ENCODE results near the gene ERCC1. TPM values are rescaled to one million over a fixed set of nuclear protein-coding genes. Genes with fewer than 3 reads are reported as not detected.

ERCC1 gene
- total RNA-seq, 1 donor from 2014 or later, result 77.9 TPM

DNA sequence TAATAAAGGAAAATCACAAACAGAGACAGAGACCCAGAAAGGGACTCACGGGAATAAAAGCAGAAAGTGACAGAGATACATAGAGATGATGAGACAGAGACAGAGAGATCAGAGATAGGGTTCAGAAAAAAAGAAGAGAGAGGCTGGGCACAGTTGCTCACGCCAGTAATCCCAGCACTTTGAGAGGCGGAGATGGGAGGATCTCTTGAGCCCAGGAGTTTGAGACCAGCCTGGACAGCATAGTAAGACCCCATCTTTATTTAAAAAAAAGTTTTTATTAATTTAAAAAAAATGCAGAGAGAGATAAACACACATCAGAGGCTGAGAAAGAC is 24.7 kb upstream of the ERCC1 start:
- TF ChIP-seq, protein P1, sequence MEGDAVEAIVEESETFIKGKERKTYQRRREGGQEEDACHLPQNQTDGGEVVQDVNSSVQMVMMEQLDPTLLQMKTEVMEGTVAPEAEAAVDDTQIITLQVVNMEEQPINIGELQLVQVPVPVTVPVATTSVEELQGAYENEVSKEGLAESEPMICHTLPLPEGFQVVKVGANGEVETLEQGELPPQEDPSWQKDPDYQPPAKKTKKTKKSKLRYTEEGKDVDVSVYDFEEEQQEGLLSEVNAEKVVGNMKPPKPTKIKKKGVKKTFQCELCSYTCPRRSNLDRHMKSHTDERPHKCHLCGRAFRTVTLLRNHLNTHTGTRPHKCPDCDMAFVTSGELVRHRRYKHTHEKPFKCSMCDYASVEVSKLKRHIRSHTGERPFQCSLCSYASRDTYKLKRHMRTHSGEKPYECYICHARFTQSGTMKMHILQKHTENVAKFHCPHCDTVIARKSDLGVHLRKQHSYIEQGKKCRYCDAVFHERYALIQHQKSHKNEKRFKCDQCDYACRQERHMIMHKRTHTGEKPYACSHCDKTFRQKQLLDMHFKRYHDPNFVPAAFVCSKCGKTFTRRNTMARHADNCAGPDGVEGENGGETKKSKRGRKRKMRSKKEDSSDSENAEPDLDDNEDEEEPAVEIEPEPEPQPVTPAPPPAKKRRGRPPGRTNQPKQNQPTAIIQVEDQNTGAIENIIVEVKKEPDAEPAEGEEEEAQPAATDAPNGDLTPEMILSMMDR (IDR thresholded peaks at IDR 0.05), result no peak
- Mint-ChIP-seq H3K9me3 (ENCODE audit: low read depth) (no peaks in the 10 kb centered on the region), H3K36me3 (ENCODE audit: low read depth) (no peaks in the 10 kb centered on the region), H3K27ac (ENCODE audit: unreplicated experiment) (peak overlapping the region; percentile 47), H3K27me3 (ENCODE audit: low read depth) (no peaks in the 10 kb centered on the region), H3K4me3 (ENCODE audit: unreplicated experiment) (no peak overlapping the region), H3K4me1 (ENCODE audit: low read depth) (peaks cover 40% of the 10 kb centered on the region)
- no peak for DNase-seq (ENCODE audit: low spot score)

DNA sequence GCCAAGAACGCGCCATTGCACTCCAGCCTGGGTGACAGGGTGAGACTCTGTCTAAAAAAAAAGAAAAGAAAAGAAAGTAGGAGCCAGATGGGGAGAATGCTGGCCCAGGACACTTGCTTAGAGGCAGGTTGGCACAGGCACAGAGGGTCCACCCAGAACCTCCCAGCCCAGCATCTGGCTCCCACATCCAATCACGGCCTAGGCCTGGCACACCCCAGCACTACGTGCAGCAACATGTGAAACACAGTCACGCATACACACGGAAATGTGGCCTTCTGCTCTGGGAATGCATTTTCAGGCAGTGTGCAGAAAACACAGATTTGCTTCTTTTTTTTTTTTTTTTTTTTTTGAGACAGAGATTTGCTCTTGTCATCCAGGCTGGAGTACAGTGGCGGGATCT is 23.2 kb upstream of the ERCC1 start:
- DNase-seq (ENCODE audit: low spot score), result no peak
- Mint-ChIP-seq H3K36me3 (ENCODE audit: low read depth) (no peaks in the 10 kb centered on the region), H3K4me3 (ENCODE audit: unreplicated experiment) (no peak overlapping the region), H3K9me3 (ENCODE audit: low read depth) (no peaks in the 10 kb centered on the region), H3K27me3 (ENCODE audit: low read depth) (no peaks in the 10 kb centered on the region), H3K27ac (ENCODE audit: unreplicated experiment) (no peak overlapping the region), H3K4me1 (ENCODE audit: low read depth) (peaks cover 47% of the 10 kb centered on the region)
- TF ChIP-seq, protein P1 (IDR thresholded peaks at IDR 0.05), result no peak

DNA sequence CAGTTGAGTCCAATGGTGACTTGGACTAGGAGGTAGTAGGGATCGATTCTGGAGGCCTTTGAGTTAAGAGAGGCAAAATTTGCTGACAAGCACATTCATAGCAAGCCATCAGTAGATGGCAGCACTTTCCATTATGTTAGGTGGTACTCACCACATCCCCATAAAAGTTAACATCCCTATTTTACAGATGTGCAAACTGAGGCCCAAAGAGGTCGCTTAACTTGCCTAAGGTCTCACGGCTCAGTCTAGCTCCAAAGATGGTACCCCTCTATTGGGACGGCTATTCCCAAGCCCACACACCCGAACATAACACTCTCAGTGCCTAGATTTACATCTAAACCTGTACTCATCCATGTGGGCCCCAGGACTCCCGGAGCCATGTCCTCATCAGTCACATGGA is 22.6 kb upstream of the ERCC1 start:
- H3K9me3 Mint-ChIP-seq (ENCODE audit: low read depth), result no peaks in the 10 kb centered on the region
- no peak overlapping the region for H3K4me3 Mint-ChIP-seq (ENCODE audit: unreplicated experiment)
- H3K27ac Mint-ChIP-seq (ENCODE audit: unreplicated experiment), result peak overlapping the region; percentile 5
- DNase-seq (ENCODE audit: low spot score), result no peak
- H3K4me1 Mint-ChIP-seq (ENCODE audit: low read depth), result peaks cover 40% of the 10 kb centered on the region
- no peaks in the 10 kb centered on the region for H3K36me3 Mint-ChIP-seq (ENCODE audit: low read depth)
- TF ChIP-seq, protein P1 (IDR thresholded peaks at IDR 0.05), result peak; percentile 76
- no peaks in the 10 kb centered on the region for H3K27me3 Mint-ChIP-seq (ENCODE audit: low read depth)

DNA sequence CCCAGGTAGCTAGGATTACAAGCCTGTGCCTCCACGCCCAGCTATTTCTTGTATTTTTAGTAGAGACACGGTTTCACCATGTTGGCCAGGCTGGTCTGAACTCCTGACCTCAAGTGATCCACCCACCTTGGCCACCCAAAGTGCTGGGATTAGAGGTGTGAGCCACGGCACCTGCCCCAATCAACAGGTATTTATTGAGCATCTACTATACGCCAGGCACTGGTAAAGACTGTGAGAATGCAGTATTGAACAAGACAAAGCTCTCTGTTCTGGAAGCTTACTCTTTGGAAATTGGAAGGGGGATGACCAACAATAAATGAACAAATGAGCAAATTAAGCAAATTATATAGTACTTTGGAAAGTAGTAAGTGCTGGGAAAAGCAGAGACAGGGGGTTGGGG is 21.4 kb upstream of the ERCC1 start:
- H3K27ac Mint-ChIP-seq (ENCODE audit: unreplicated experiment), result peak overlapping the region; percentile 92
- no peak overlapping the region for H3K4me3 Mint-ChIP-seq (ENCODE audit: unreplicated experiment)
- peaks cover 42% of the 10 kb centered on the region for H3K4me1 Mint-ChIP-seq (ENCODE audit: low read depth)
- no peaks in the 10 kb centered on the region for H3K27me3 Mint-ChIP-seq (ENCODE audit: low read depth)
- no peaks in the 10 kb centered on the region for H3K9me3 Mint-ChIP-seq (ENCODE audit: low read depth)
- TF ChIP-seq, protein P1 (IDR thresholded peaks at IDR 0.05), result no peak
- H3K36me3 Mint-ChIP-seq (ENCODE audit: low read depth), result no peaks in the 10 kb centered on the region
- DNase-seq (ENCODE audit: low spot score), result no peak

DNA sequence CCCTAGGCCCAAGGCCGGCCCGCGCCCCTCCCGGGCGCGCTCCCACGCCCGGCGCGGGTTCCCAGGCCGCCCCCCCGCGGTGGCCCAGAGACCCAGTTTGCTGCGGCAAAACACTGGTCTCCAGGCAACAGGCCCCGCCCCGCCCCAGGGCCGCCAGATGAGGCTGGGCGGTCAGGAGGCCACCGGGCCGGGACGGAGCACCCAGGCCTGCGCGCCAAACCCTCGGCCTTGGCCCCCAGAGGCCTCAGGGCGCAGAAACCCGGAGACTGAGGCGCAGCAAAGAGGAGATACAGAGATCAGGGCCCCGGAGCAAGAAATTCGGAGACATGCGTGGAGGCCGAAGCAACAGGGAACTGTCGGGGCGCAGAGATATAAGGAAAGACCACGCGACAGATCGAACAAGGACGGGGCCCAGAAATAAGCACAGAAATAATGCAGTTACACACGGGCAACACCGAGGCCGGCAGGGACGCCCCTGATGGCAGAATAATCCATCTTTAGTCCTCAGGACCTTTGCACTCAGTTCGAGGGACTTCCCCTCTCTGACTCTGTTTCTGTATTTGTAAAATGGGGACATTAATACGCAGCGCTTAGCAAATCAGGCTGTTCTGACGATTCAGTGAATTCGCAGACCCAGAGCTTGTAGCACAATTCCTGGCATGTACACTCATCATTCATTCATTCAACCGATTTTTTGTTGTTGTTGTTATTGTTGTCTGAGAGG is 20.8 kb upstream of the ERCC1 start:
- DNase-seq (ENCODE audit: low spot score), result no peak

More for the DNA sequence above, 20.8 kb upstream of the ERCC1 start:
- Mint-ChIP-seq H3K27me3 (ENCODE audit: low read depth) (no peaks in the 10 kb centered on the region), H3K36me3 (ENCODE audit: low read depth) (no peaks in the 10 kb centered on the region), H3K9me3 (ENCODE audit: low read depth) (no peaks in the 10 kb centered on the region), H3K4me3 (ENCODE audit: unreplicated experiment) (no peak overlapping the region), H3K4me1 (ENCODE audit: low read depth) (peaks cover 41% of the 10 kb centered on the region), H3K27ac (ENCODE audit: unreplicated experiment) (peak overlapping the region; percentile 92)
- TF ChIP-seq, protein P1 (IDR thresholded peaks at IDR 0.05), result peak; percentile 12

Data from chondrocyte (in vitro differentiated cells).